LHCN-M2 (cell line): ENCODE results near the gene PNPLA8. TPM values are rescaled to one million over a fixed set of nuclear protein-coding genes. Genes with fewer than 3 reads are reported as not detected.
A peak's percentile ranks its signal among the peaks of the same experiment; 100 is the strongest.
"Not testable (repeated sequence)": the region's sequence is repeated elsewhere in the genome, so short reads cannot be mapped to it uniquely, and the experiment has no call there.

ENCODE experiments used
- DNase-seq: peaks from one replicate; pipeline ENCODE4 v3.0.0-alpha.2; 2012; ENCODE audit warnings: low read depth
- polyA plus RNA-seq: library from polyadenylated mRNA; unstranded; fragments of >200 nt; gene quantifications from one replicate; pipeline ENCODE4 v1.2.1, GENCODE V29; 2012; ENCODE audit warnings: missing spikeins
- total RNA-seq: library from RNA; depleted of rRNA; stranded (reverse); fragments of >200 nt; gene quantifications from 2 replicates; pipeline ENCODE4 v1.2.3, GENCODE V29; 2014; rRNA removed

Gene PNPLA8, protein sequence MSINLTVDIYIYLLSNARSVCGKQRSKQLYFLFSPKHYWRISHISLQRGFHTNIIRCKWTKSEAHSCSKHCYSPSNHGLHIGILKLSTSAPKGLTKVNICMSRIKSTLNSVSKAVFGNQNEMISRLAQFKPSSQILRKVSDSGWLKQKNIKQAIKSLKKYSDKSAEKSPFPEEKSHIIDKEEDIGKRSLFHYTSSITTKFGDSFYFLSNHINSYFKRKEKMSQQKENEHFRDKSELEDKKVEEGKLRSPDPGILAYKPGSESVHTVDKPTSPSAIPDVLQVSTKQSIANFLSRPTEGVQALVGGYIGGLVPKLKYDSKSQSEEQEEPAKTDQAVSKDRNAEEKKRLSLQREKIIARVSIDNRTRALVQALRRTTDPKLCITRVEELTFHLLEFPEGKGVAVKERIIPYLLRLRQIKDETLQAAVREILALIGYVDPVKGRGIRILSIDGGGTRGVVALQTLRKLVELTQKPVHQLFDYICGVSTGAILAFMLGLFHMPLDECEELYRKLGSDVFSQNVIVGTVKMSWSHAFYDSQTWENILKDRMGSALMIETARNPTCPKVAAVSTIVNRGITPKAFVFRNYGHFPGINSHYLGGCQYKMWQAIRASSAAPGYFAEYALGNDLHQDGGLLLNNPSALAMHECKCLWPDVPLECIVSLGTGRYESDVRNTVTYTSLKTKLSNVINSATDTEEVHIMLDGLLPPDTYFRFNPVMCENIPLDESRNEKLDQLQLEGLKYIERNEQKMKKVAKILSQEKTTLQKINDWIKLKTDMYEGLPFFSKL
- total RNA-seq = 33.9 and 44.5 TPM in 2 replicates
- polyA plus RNA-seq = 10.9 TPM

DNA sequence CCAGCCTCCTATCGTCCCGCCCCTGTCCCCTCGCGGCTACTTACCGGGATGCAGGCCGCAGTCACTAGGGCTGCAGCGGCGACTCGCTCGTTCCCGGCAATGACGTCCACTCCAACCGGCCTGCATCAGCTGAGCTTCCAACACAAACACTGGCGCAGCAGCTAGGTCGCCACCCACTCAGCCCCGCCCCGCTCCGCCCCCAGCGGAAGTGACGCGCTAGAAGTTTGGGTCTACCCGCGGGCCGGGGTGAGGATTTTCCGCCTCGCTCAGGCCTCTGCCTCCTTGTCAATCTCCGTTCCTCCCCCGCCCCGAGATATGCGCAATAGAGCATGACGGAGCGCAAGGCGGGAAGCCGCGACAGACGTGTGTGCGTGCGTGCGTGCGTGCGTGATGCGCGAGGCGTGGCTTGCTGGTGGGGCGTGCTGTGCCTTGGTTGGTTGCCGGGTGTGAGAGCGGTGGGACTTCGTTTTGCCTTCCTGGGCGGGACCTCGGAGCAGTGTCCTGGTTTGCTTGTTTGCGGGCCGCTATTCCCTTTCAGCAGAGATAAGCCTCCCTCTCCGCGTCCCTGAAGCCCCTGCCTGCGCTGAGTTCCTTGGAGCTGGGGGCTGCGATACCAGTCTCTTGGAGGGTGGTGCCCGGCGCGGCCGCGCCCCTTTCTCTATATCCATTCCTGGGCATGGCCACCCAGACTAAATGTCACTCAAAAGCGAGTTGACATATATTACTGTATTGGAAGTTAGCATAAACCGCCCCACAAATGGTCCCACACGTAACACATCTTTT is at the start of gene PNPLA8:
Gene PNPLA8 (minus strand): TSS at position 151 of the 783 bp plus-strand sequence. CDS start 10,644 bp downstream, outside the sequence.
- DNase-seq = peak; percentile 100

DNA sequence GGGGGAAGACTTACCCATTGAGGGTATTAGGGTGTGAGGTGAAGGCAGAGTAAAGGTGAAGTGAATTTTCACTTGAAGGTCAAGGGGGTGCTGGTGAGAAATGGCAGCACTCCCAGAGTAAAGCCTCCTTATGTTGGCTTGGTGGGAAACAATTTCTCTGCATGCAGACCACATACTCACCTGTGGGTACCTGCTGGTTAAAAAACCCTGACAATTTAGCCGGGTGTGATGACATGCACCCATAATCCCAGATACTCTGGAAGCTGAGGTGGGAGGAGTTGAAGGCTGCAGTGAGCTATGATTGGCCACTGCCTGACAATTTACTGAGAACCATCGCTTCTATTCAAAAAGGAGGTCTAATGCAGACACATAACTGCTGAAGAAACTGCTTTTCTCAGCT is 49.2 kb upstream of the PNPLA8 start:
- no peak for DNase-seq

DNA sequence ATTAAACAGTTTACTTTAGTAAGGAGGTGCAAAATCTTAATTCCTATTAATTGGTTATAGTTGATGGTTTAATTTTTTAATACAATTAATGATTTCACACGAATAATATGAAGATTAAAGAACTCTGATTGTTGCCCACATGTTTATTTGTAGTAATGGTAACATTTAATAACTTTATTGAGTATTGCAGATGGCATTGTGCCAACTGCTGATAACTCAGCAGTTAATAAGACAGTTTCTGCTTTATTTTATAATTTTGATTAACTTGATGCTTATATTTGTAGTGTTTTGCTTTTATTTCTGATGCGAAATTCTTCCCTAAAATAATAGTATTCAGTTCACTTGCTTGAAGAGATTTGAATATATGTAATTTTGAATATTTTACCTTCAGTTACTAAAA is 46.5 kb upstream of the PNPLA8 start:
- no peak for DNase-seq

DNA sequence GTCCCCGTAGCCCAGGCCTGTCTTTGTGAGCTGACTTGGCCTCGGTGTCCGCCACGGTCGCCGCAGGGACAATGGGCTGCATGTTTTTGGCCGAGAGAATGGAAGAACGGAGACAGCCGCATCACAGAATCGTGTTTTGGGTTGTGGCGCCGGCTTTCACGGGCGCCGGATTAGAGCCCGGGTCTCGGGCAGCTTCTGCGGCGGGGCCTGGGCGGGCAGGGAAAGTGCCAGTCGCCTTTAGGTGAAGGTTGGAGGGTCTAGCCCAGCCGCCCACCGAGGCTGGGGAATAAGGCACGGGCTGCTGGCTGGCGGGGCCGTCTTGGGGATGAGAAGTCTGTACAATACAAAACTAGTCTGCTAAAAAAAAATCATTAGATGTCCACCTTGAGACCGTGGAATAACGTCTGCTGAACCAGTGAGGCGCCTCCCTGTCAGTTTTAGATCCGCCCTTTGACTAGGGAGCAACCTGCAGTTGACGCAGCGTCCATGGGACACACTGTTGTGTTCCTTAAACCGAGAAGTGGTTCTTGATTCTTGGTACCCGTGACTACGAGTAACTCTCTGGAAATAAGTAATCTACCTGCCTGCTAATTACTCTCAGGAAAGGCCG is 44.3 kb upstream of the PNPLA8 start:
- DNase-seq = peak; percentile 40

DNA sequence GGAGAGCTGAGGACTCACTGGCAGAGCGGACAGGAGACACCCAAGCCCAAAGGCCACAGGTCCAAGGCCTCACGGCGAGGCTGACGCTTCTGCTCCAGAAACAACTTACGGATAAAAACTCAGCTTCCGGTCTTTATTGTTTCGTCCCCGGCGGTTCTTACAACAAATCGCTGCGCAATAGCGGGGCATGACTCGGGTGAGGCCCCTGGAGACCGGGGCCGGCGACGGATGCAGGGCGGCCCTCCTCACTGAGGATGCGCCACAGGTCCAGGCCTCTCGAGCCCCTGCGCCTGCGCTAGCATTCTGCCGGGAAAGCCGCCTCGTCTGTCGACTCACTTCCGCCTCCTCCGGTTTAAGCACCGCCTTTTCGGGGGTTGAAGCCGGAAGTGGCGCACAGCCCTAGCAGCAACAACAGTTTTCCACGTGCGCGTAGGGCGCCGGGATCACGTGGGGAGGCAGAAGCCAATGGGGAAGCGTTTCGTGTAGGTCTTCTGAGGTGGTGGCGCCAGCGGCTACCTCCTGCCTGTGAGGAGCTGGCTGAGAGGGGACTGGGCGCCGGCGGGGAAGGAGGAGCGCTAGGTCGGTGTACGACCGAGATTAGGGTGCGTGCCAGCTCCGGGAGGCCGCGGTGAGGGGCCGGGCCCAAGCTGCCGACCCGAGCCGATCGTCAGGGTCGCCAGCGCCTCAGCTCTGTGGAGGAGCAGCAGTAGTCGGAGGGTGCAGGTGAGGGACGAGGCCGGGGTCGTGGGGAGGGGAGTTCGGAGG is 43.6 kb upstream of the PNPLA8 start, which contains the start of the genes DNAJB9 and THAP5:
Gene DNAJB9 (plus strand): TSS at position 494 of the 765 bp plus-strand sequence. CDS start 1,853 bp downstream, outside the sequence.
Gene THAP5 (minus strand): TSS at position 326 of the 765 bp plus-strand sequence. CDS start 137 bp downstream, at position 189.
- peak; percentile 100 for DNase-seq

DNA sequence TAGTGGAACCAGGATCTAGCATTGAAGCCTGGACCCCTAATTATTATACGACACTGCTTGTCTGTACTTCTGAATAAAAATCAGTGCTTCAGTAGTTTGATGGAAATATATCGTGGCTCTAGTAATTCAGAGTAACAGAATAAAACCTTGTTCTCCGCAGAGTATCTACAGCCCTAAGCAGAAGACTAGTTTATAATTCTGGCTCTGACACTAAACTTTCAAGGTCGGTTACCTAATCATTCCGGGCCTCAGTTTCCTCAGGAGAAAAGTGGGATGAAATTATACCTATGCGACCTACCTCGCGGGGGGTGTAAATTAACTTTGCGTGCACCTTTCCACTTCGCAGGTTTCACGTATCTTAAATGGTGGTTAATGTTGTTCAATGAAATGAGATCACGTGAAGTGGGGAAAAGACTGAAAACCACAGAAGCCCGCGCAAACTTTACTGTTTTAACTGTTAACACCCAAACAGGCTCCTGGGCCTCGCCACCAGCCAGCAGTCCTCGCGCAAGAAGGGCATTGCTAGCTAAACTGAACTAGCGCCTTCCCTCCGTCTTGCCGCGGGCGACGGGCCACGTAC is 43.0 kb upstream of the PNPLA8 start:
- DNase-seq = no peak

DNA sequence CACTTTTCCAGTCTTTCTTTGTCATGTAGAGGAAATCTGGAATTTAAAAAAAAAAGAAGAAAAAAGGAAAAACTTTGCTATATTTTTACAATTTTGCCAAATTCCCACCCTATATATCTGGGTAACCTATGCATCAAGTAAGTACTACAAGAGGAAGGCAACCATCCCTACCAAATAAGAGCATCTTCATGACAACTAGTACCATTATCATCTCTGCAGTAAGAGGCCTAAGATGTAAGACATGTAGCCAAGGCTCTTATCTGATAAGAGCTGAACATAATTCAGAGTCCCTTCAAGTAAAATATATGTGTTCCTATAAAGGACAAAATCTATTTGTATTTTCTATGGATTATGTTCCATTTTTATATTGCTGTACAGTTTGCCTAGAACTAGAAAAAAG is 40.1 kb upstream of the PNPLA8 start:
- DNase-seq = no peak

DNA sequence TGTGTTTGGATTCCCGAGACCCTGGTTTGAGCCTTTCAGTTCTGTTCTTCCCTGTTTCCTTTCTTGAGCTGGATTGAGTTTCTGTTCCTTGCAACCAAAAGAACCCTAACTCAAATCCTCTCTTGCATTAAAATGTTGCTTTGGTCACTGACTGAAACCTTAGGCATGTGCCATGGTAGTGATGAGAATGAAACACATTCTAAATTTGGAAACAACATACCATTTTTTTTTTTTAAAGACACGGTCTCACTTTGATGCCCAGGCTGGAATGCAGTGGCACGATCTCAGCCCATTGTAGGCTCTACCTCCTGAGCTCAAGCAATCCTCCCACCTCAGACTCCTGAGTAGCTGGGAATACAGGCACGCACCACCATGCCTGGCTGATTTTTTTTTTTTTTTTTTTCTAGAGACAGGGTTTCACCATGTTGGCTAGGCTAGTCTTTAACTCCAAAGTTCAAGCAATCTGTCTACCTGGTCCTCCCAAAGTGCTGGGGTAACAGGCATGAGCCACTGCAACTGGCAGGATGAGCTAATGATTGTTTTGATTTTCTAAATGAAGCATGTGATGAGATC is 35.2 kb upstream of the PNPLA8 start:
- peak; percentile 55 for DNase-seq

DNA sequence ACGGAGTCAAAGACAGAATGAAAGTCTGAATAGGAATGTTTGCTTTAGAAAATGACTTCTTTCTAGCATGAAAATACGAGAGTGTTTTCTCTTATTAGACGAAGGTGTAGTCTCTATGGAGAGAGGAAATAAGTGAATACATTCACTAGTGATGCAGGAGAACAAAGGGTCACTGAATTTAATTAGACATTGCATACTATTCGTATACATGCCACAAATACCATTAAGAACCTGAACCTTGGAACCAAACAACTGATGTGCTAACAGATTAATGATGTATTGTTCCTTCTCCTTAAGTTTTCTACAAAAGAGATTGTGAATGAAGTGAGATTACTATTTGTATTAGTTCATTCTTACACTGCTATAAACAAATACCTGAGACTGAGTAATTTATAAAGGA is 33.3 kb upstream of the PNPLA8 start:
- DNase-seq = no peak

DNA sequence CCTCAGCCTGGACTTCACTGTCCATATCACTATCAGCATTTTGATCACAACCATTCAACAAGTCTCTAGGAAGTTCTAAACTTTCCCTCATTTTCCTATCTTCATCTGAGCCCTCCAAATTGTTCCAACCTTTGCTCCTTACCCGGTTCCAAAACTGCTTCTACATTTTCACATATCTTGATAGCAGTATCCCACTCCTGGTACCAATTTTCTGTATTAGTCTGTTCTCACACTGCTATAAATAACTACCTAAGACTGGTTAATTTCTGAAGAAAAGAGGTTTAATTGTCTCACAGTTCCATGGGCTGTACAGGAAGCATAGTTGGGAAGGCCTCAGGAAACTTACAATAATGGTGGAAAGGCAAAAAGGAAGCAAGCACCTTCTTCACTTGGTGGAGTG is 31.7 kb upstream of the PNPLA8 start:
- DNase-seq = no peak

DNA sequence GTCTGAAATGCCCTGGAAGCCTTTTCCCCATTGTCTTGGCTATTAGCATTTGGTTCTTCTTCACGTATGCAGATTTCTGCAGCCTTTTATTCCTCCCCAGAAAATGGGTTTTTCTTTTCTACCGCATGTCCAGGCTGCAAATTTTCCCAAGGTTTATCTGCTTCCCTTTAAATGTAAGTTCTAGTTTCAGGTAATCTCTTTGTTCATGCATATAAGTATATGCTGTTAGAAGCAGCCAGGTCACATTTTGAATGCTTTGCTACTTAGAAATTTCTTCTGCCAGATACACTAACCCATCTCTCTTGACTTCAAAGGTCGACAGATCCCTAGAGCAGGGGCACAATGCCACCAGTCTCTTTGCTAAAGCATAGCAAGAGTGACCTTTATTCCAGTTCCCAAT is 31.3 kb upstream of the PNPLA8 start:
- DNase-seq = no peak

DNA sequence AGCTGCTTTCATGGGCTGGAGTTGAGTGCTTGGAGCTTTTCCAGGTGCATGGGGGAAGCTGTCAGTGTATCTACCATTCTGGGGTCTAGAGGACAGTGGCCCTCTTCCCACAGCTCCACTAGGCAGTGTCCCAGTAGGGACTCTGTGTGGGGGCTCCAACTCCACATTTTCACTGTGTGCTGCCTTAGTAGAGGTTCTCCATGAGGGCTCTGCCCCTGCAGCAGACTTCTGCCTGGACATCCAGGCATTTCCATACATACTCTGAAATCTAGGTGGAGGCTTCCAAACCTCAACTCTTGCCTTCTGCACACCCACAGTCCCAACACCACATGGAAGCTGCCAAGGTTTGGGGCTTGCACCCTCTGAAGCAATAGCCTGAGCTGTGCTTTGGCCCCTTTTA is 30.7 kb upstream of the PNPLA8 start:
- not testable (repeated sequence) for DNase-seq

DNA sequence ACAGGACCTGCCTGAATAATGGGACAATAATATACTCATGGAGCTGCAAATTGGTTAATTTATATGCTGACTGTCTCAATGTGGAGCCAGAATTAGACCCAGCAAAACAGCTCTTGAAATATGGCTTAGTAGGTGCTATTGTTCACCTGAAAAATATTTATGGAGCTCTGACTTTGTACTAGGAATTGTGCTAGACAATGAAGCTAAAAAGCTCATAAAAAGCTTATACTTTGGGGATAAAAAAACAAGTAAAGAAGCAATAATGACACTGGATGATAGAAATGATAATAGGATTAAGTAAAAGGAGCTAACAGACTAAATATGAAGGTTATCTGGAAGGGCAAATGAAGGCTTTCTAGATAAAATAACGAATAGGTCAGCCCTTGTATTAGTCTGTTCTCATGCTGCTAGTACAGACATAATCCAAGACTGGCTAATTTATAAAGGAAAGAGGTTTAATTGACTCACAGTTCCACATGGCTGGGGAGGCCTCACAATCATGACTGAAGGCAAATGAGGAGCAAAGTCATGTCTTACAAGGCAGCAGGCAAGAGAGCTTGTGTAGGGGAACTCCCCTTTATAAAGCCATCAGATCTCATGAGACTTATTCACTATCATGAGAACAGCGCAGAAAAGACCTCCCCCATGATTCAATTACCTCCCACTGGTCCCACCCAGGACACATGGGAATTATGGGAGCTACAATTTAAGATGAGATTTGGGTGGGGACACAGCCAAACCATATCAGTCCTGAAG is 22.4 kb upstream of the PNPLA8 start:
- not testable (repeated sequence) for DNase-seq

DNA sequence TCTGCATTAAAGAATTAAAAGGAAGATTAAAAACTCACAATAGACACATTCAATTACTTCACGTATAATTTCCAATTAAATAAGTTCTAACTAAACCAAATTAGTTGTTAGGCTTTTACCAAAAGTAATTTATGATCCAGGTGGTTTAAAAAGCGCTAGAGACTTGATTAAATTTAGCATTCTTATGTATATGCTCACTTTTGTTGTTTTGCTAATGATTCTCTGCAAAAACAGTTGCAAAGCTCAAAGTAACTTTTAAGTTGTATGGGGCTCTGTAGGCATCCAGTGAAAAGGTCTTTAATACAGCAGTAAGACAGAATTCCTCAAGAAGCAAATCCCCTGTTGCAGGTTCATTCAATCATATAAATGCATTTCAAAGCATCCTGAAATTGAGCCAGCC is 15.5 kb upstream of the PNPLA8 start:
- no peak for DNase-seq

DNA sequence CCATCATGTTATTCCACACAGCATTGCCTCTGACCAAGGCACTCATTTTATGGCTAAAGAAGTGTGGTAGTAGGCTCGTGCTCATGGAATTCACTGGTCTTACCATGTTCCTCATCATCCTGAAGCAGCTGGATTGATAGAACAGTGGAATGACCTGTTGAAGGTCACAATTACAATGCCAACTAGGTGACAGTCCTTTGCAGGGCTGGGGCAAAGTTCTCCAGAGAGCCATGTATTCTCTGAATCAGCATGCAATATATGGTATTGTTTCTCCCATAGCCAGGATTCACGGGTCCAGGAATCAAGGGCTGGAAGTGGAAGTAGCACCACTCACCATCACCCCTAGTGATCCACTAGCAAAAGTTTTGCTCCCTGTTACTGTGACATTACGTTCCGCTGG is 12.8 kb upstream of the PNPLA8 start:
- DNase-seq = not testable (repeated sequence)

DNA sequence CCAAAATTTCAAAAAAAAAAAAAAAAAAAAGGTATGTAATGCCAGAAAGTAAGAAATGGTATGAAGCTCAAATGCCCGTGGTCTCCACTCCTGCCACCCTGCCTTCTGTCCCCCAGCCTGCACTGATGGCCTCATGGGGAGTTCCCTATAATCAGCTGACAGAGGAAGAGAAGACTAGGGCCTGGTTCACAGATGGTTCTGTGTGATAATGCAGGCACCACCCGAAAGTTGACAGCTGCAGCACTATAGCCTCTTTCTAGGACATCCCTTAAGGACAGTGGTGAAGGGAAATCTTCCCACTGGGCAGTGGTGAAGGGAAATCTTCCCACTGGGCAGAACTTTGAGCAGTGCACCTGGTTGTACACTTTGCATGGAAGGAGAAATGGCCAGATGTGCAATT is 12.3 kb upstream of the PNPLA8 start:
- not testable (repeated sequence) for DNase-seq

DNA sequence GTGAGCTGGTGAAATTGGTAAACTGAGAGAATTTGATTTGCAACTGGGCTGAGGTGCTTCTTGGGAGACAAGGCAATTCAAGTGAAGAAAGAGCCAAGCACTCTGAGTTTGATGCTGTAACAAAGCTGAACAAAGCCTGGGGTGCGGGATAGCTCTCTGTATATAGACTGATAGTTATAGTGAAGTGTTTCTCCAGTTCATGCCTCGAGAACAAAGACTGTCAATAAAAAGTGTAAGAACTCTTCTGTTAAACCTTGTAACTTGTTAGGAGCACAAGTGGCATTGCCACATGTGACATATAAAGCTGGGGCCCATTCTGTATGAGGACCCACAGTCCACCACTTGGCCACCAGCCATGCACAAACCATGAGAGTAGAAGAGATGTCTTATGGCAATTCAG is 11.3 kb upstream of the PNPLA8 start:
- no peak for DNase-seq

DNA sequence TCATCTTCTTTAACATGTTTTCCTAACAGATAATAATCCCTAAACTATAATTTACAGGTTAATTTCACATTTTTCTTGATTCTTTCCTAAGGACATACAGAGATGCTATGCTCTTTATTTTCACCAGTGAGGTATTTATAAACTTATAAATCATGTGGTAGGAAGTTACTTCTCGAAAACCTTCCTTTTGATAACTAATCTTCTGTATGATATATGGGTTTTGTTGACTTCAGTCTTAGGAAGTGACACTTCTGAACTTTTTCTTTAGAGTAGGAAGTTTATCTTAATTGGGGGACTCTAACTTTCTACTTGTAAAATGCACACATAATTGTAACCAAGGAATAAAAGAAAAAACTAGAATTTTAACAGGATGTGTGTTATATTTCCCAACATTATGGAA is 9.8 kb upstream of the PNPLA8 start:
- DNase-seq = no peak

DNA sequence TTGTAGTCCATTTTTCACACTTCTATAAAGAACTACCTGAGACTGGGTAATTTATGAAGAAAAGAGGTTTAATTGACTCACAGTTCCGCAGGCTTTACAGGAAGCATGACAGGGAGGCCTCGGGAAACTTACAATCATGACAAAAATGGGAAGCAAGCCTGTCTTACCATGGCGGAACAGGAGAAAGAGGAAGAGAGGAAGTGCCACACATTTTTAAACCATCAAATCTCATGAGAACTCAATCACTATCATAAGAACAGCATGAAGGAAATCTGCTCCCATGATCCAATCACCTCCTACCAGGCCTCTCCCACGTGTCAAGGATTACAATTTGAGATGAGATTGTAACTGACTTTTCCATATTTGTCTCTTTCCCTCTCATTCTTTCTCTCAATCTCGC is 9.3 kb upstream of the PNPLA8 start:
- DNase-seq = no peak
